Measurements from ENCODE around the gene NDC1.
"Not testable (repeated sequence)": the region's sequence is repeated elsewhere in the genome, so short reads cannot be mapped to it uniquely, and the experiment has no call there.

Gene NDC1

GRCh38 chr1:53837924-53838653, at the start of gene NDC1:
Gene NDC1 (minus strand): TSS chr1:53838296. CDS start chr1:53838261, 35 bp downstream.
- peak; percentile 90 for FAIRE-seq

GRCh38 chr1:53883600-53883999, 45.5 kb upstream of the NDC1 start:
- not testable (repeated sequence) for FAIRE-seq

GRCh38 chr1:53881853-53882252, 43.8 kb upstream of the NDC1 start:
- FAIRE-seq: not testable (repeated sequence)

- peak; percentile 59 for FAIRE-seq
Measured at GRCh38 chr1:53878492-53879105, 40.5 kb upstream of the NDC1 start.

GRCh38 chr1:53875150-53875549, 37.1 kb upstream of the NDC1 start:
- not testable (repeated sequence) for FAIRE-seq

- FAIRE-seq: no peak
Measured at GRCh38 chr1:53871773-53872484, 33.8 kb upstream of the NDC1 start.

- no peak for FAIRE-seq
Measured at GRCh38 chr1:53871221-53871620, 33.1 kb upstream of the NDC1 start.

GRCh38 chr1:53869454-53870117, 31.5 kb upstream of the NDC1 start:
- FAIRE-seq: no peak

GRCh38 chr1:53868565-53868964, 30.5 kb upstream of the NDC1 start:
- no peak for FAIRE-seq

GRCh38 chr1:53862507-53862906, 24.4 kb upstream of the NDC1 start:
- FAIRE-seq: no peak

GRCh38 chr1:53860967-53861411, 22.9 kb upstream of the NDC1 start:
- FAIRE-seq: no peak

- FAIRE-seq: no peak
Measured at GRCh38 chr1:53851571-53852285, 13.6 kb upstream of the NDC1 start.

GRCh38 chr1:53850082-53850673, 12.1 kb upstream of the NDC1 start:
- no peak for FAIRE-seq

- FAIRE-seq: no peak
Measured at GRCh38 chr1:53847980-53848379, 9.9 kb upstream of the NDC1 start.

- FAIRE-seq: no peak
Measured at GRCh38 chr1:53842347-53842746, 4.3 kb upstream of the NDC1 start.

GRCh38 chr1:53838654-53838974, 518 bp upstream of the NDC1 start:
- no peak for FAIRE-seq

GRCh38 chr1:53837646-53837923, 511 bp downstream of the NDC1 start:
- FAIRE-seq: no peak

- FAIRE-seq: no peak
Measured at GRCh38 chr1:53835491-53835890, 2.6 kb downstream of the NDC1 start.

- FAIRE-seq: no peak
Measured at GRCh38 chr1:53834776-53835175, 3.3 kb downstream of the NDC1 start.

GRCh38 chr1:53833393-53833792, 4.7 kb downstream of the NDC1 start:
- FAIRE-seq: no peak

GRCh38 chr1:53826367-53826766, 11.7 kb downstream of the NDC1 start:
- FAIRE-seq: no peak

- FAIRE-seq: no peak
Measured at GRCh38 chr1:53825306-53825705, 12.8 kb downstream of the NDC1 start.

- FAIRE-seq: no peak
Measured at GRCh38 chr1:53822931-53823330, 15.2 kb downstream of the NDC1 start.
